GM23338 (cell line): Measurements from ENCODE around the gene ORC4. TPM values are rescaled to one million over a fixed set of nuclear protein-coding genes. Genes with fewer than 3 reads are reported as not detected.

Experiments used
- ATAC-seq: fragments of 200-7000 bp; cut with Tn5 transposase; 3 replicates; pipeline ENCODE4 v1.9.1; 2020
- DNase-seq: peaks from one replicate; pipeline ENCODE4 v3.0.0-alpha.2; 2015; ENCODE audit warnings: low spot score
- H2AFZ ChIP-seq: fragments of 200-600 bp; sonication (generic); 2 replicates; pipeline ENCODE4 v1.8.0; 2016; ENCODE audit warnings: antibody characterized with exemption, mild to moderate bottlenecking, moderate library complexity
- H3F3A ChIP-seq: fragments of 200-600 bp; sonication (generic); replicated peaks from 2 replicates; pipeline ENCODE4 v1.8.0; 2017; ENCODE audit warnings: antibody characterized with exemption, mixed run types, low read depth
- H3K27ac ChIP-seq: fragments of 200-600 bp; sonication (generic); 2 replicates; pipeline ENCODE4 v1.6.1; 2016; ENCODE audit warnings: low read depth
- H3K27me3 ChIP-seq: fragments of 200-600 bp; sonication (generic); 2 replicates; pipeline ENCODE4 v1.8.0; 2016; ENCODE audit warnings: mild to moderate bottlenecking, mixed run types, moderate library complexity; ENCODE audit not compliant: insufficient read depth
- H3K36me3 ChIP-seq: fragments of 200-600 bp; sonication (generic); 2 replicates; pipeline ENCODE4 v1.8.0; 2016; ENCODE audit warnings: mild to moderate bottlenecking; ENCODE audit not compliant: insufficient read depth
- H3K4me1 ChIP-seq: fragments of 200-600 bp; sonication (generic); 2 replicates; pipeline ENCODE4 v1.8.0; 2016; ENCODE audit warnings: mild to moderate bottlenecking, moderate library complexity; ENCODE audit not compliant: insufficient read depth
- H3K4me2 ChIP-seq: fragments of 200-600 bp; sonication (generic); 2 replicates; pipeline ENCODE4 v1.7.1; 2017; ENCODE audit warnings: mixed run types
- H3K4me3 ChIP-seq: fragments of 200-600 bp; sonication (generic); 2 replicates; pipeline ENCODE4 v1.6.1; 2016; ENCODE audit warnings: mixed run types
- H3K79me2 ChIP-seq: fragments of 200-600 bp; sonication (generic); replicated peaks from 2 replicates; pipeline ENCODE4 v1.8.0; 2017; ENCODE audit warnings: mild to moderate bottlenecking; ENCODE audit not compliant: insufficient read depth
- H3K9me2 ChIP-seq: fragments of 200-600 bp; sonication (generic); 2 replicates; pipeline ENCODE4 v1.8.0; 2017; ENCODE audit not compliant: insufficient read depth
- H4K20me1 ChIP-seq: fragments of 200-600 bp; sonication (generic); replicated peaks from 2 replicates; pipeline ENCODE4 v1.8.0; 2017; ENCODE audit warnings: mild to moderate bottlenecking; ENCODE audit not compliant: insufficient read depth
- H3K27ac Mint-ChIP-seq: 2 replicates; pipeline ENCODE4 v1.8.0; 2020; ENCODE audit warnings: inconsistent platforms, mild to moderate bottlenecking, moderate library complexity, mixed read lengths
- H3K27me3 Mint-ChIP-seq: 3 replicates; pipeline ENCODE4 v1.8.0; 2022; ENCODE audit warnings: low read depth, mild to moderate bottlenecking, moderate library complexity, mixed read lengths, inconsistent platforms; ENCODE audit not compliant: insufficient read depth, poor library complexity
- H3K36me3 Mint-ChIP-seq: 3 replicates; pipeline ENCODE4 v1.8.0; 2021; ENCODE audit warnings: low read depth, mild to moderate bottlenecking, inconsistent platforms, moderate library complexity, mixed read lengths
- H3K4me1 Mint-ChIP-seq: 3 replicates; pipeline ENCODE4 v1.8.0; 2020; ENCODE audit warnings: mild to moderate bottlenecking, inconsistent platforms, mixed read lengths
- H3K4me3 Mint-ChIP-seq: 3 replicates; pipeline ENCODE4 v1.8.0; 2021; ENCODE audit warnings: moderate library complexity, mild to moderate bottlenecking, inconsistent platforms, mixed read lengths
- H3K9me3 Mint-ChIP-seq: 3 replicates; pipeline ENCODE4 v1.8.0; 2020; ENCODE audit warnings: moderate library complexity, mild to moderate bottlenecking, inconsistent platforms, mixed read lengths
- CREB1 ChIP-seq: fragments of 250-450 bp; sonication (Bioruptor Pico); IDR thresholded peaks from 2 replicates; pipeline ENCODE4 v1.5.0; 2020; ENCODE audit warnings: low read depth, mild to moderate bottlenecking, moderate library complexity
- CTCF ChIP-seq, 2 experiments: fragments of 200-600 bp in 1 of 2; sonication (generic) in 1 of 2; conservative IDR thresholded peaks; 2 replicates each; pipeline versions ENCODE4 v1.5.1 to v1.6.1; 2016 to 2017; ENCODE audit warnings: antibody characterized with exemption in 2 of 2, low read depth in 2 of 2, mild to moderate bottlenecking in 2 of 2, moderate library complexity in 1 of 2
- ETS1 ChIP-seq: IDR thresholded peaks from 2 replicates; pipeline ENCODE4 v1.6.1; 2016; ENCODE audit warnings: antibody characterized with exemption
- EZH2 ChIP-seq: fragments of 200-600 bp; sonication (generic); IDR thresholded peaks from one replicate; pipeline ENCODE4 v1.8.0; 2017; ENCODE audit warnings: antibody characterized with exemption, mild to moderate bottlenecking, low read depth; ENCODE audit not compliant: unreplicated experiment
- EZH2phosphoT487 ChIP-seq: fragments of 200-600 bp; sonication (generic); IDR thresholded peaks from one replicate; pipeline ENCODE4 v1.8.1; 2018; ENCODE audit warnings: antibody characterized with exemption; ENCODE audit not compliant: unreplicated experiment
- JUNB ChIP-seq: IDR thresholded peaks from one replicate; pipeline ENCODE4 v1.6.1; 2016; ENCODE audit warnings: antibody characterized with exemption; ENCODE audit not compliant: unreplicated experiment
- NANOG ChIP-seq: IDR thresholded peaks from 2 replicates; pipeline ENCODE4 v1.6.1; 2016; ENCODE audit warnings: antibody characterized with exemption, borderline replicate concordance
- POLR2AphosphoS5 ChIP-seq: IDR thresholded peaks from 2 replicates; pipeline ENCODE4 v1.6.1; 2016; ENCODE audit warnings: antibody characterized with exemption, low read depth
- REST ChIP-seq: IDR thresholded peaks from one replicate; pipeline ENCODE4 v1.6.1; 2018; ENCODE audit warnings: antibody characterized with exemption; ENCODE audit not compliant: unreplicated experiment
- STAT1 ChIP-seq: IDR thresholded peaks from one replicate; pipeline ENCODE4 v1.6.1; 2016; ENCODE audit warnings: antibody characterized with exemption; ENCODE audit not compliant: unreplicated experiment
- ZNF114 ChIP-seq: fragments of 250-450 bp; sonication (Bioruptor Pico); IDR thresholded peaks from 2 replicates; pipeline ENCODE4 v1.5.0; 2020; ENCODE audit warnings: mild to moderate bottlenecking, moderate library complexity
- ZNF331 ChIP-seq: fragments of 250-450 bp; sonication (Bioruptor Pico); IDR thresholded peaks from 2 replicates; pipeline ENCODE4 v1.5.0; 2020; ENCODE audit warnings: low read depth, mild to moderate bottlenecking, moderate library complexity
- polyA plus RNA-seq: library from polyadenylated mRNA; unstranded; fragments of >200 nt; fragmentation: Nextera tagmentation; extraction: Ambion mirVana; gene quantifications from 2 replicates; pipeline ENCODE4 v1.2.1, GENCODE V29; 2016
- total RNA-seq: library from RNA; depleted of rRNA; stranded (reverse); fragments of >200 nt; shearing (Covaris generic); gene quantifications from 2 replicates; pipeline ENCODE4 v1.2.3, GENCODE V29; 2014
- TF ChIP-seq, protein P1 (sequence below): fragments of 250-450 bp; sonication (Bioruptor Pico); IDR thresholded peaks from 2 replicates; pipeline ENCODE4 v1.5.0; 2020; ENCODE audit warnings: mild to moderate bottlenecking, moderate library complexity

Gene ORC4
- total and polyA plus RNA-seq, 2 experiments from 2014 or later, result 47.5 to 177 TPM

DNA sequence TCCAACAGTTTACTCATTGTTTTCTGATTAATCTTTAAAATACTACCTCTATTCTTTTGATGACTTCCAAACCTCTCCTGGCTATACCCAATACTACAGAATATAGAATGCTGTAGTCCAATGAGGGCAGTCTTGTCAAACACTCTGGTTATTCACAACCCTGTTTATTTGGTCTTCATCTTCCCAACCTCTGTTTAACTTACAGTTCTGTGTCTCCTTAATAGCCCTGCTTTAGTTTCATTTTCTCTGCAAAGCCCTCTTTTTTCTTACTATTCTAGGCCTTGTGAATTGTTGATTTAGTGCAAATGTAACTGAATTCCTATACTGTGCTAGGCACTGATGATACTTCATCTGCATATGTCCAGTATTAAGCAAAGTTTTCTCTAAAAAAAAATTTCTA, 135.7 kb downstream of the ORC4 start:
- Histone ChIP-seq H3K36me3 (no peaks in the 10 kb centered on the region), H3K4me2 (no peak overlapping the region), H3F3A (no peaks in the 10 kb centered on the region), H3K27me3 (no peaks in the 10 kb centered on the region), H3K9me2 (no peaks in the 10 kb centered on the region), H3K79me2 (peaks cover 100% of the 10 kb centered on the region), H4K20me1 (peaks cover 6% of the 10 kb centered on the region; the same call in 1 of the 2 replicates), H2AFZ (no peak overlapping the region), H3K4me1 (peaks cover 38% of the 10 kb centered on the region), H3K27ac (no peak overlapping the region), H3K4me3 (no peak overlapping the region)
- Mint-ChIP-seq H3K9me3 (no peaks in the 10 kb centered on the region), H3K4me3 (no peak overlapping the region), H3K27ac (no peak overlapping the region), H3K4me1 (peaks cover 40% of the 10 kb centered on the region), H3K27me3 (no peaks in the 10 kb centered on the region), H3K36me3 (no peaks in the 10 kb centered on the region)
- no peak for DNase-seq
- ATAC-seq, result no peak
- no peak for TF ChIP-seq CTCF (conservative IDR thresholded peaks at IDR 0.05; ENCODE audit: low read depth in 2 of 2)
- TF ChIP-seq POLR2AphosphoS5, result no peak
- TF ChIP-seq REST, result no peak
- no peak for TF ChIP-seq ZNF114 (CRISPR knock-in tag)
- no peak for TF ChIP-seq NANOG
- TF ChIP-seq STAT1, result no peak
- no peak for TF ChIP-seq EZH2
- TF ChIP-seq, protein P1, sequence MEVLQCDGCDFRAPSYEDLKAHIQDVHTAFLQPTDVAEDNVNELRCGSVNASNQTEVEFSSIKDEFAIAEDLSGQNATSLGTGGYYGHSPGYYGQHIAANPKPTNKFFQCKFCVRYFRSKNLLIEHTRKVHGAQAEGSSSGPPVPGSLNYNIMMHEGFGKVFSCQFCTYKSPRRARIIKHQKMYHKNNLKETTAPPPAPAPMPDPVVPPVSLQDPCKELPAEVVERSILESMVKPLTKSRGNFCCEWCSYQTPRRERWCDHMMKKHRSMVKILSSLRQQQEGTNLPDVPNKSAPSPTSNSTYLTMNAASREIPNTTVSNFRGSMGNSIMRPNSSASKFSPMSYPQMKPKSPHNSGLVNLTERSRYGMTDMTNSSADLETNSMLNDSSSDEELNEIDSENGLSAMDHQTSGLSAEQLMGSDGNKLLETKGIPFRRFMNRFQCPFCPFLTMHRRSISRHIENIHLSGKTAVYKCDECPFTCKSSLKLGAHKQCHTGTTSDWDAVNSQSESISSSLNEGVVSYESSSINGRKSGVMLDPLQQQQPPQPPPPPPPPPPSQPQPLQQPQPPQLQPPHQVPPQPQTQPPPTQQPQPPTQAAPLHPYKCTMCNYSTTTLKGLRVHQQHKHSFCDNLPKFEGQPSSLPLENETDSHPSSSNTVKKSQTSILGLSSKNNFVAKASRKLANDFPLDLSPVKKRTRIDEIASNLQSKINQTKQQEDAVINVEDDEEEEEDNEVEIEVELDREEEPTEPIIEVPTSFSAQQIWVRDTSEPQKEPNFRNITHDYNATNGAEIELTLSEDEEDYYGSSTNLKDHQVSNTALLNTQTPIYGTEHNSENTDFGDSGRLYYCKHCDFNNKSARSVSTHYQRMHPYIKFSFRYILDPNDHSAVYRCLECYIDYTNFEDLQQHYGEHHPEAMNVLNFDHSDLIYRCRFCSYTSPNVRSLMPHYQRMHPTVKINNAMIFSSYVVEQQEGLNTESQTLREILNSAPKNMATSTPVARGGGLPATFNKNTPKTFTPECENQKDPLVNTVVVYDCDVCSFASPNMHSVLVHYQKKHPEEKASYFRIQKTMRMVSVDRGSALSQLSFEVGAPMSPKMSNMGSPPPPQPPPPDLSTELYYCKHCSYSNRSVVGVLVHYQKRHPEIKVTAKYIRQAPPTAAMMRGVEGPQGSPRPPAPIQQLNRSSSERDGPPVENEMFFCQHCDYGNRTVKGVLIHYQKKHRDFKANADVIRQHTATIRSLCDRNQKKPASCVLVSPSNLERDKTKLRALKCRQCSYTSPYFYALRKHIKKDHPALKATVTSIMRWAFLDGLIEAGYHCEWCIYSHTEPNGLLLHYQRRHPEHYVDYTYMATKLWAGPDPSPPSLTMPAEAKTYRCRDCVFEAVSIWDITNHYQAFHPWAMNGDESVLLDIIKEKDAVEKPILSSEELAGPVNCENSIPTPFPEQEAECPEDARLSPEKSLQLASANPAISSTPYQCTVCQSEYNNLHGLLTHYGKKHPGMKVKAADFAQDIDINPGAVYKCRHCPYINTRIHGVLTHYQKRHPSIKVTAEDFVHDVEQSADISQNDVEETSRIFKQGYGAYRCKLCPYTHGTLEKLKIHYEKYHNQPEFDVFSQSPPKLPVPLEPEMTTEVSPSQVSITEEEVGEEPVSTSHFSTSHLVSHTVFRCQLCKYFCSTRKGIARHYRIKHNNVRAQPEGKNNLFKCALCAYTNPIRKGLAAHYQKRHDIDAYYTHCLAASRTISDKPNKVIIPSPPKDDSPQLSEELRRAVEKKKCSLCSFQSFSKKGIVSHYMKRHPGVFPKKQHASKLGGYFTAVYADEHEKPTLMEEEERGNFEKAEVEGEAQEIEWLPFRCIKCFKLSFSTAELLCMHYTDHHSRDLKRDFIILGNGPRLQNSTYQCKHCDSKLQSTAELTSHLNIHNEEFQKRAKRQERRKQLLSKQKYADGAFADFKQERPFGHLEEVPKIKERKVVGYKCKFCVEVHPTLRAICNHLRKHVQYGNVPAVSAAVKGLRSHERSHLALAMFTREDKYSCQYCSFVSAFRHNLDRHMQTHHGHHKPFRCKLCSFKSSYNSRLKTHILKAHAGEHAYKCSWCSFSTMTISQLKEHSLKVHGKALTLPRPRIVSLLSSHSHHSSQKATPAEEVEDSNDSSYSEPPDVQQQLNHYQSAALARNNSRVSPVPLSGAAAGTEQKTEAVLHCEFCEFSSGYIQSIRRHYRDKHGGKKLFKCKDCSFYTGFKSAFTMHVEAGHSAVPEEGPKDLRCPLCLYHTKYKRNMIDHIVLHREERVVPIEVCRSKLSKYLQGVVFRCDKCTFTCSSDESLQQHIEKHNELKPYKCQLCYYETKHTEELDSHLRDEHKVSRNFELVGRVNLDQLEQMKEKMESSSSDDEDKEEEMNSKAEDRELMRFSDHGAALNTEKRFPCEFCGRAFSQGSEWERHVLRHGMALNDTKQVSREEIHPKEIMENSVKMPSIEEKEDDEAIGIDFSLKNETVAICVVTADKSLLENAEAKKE (CRISPR knock-in tag), result no peak
- no peak for TF ChIP-seq ETS1
- no peak for TF ChIP-seq ZNF331 (CRISPR knock-in tag)
- no peak for TF ChIP-seq EZH2phosphoT487
- TF ChIP-seq CREB1 (CRISPR knock-in tag), result no peak
- no peak for TF ChIP-seq JUNB
